CD8-positive, alpha-beta memory T cell (primary cell): ENCODE data around the gene SAPCD1. TPM values are rescaled to one million over a fixed set of nuclear protein-coding genes. Genes with fewer than 3 reads are reported as not detected.
A peak's percentile ranks its signal among the peaks of the same experiment; 100 is the strongest.

ENCODE experiments used
- CTCF ChIA-PET: fragments of 350-600 bp; sonication (Branson Sonifier 250); formaldehyde crosslinking; loops from one replicate; lab custom pipeline; 2021; ENCODE audit warnings: antibody characterized with exemption; lab: Charles Lee
- POLR2A ChIA-PET: fragments of 350-600 bp; sonication (Branson Sonifier 250); formaldehyde crosslinking; loops from one replicate; lab custom pipeline; 2021; ENCODE audit warnings: antibody characterized with exemption; lab: Charles Lee
- DNase-seq, 5 donors: peaks; one replicate each; pipeline versions ENCODE4 v3.0.0 to v3.0.0-alpha.2; 2020 to 2022; ENCODE audit warnings: mixed read lengths in 1 of 5
- H3K27ac ChIP-seq: one replicate; pipeline ENCODE4 v1.7.0; 2013; ENCODE audit warnings: low read depth, mild to moderate bottlenecking, low read length, moderate library complexity
- H3K27me3 ChIP-seq: 2 replicates; pipeline ENCODE4 v1.7.0; 2013; ENCODE audit warnings: low read length, mild to moderate bottlenecking; ENCODE audit not compliant: insufficient read depth, poor library complexity, severe bottlenecking
- H3K36me3 ChIP-seq: 2 replicates; pipeline ENCODE4 v1.7.0; 2013; ENCODE audit warnings: mild to moderate bottlenecking, low read length, moderate library complexity; ENCODE audit not compliant: insufficient read depth
- H3K4me1 ChIP-seq: 2 replicates; pipeline ENCODE4 v1.7.0; 2013; ENCODE audit warnings: mild to moderate bottlenecking, low read length, moderate library complexity; ENCODE audit not compliant: insufficient read depth
- H3K4me3 ChIP-seq: 2 replicates; pipeline ENCODE4 v1.7.0; 2013; ENCODE audit warnings: mild to moderate bottlenecking, low read length
- H3K9me3 ChIP-seq: 2 replicates; pipeline ENCODE4 v1.7.0; 2013; ENCODE audit warnings: mild to moderate bottlenecking, low read length
- H3K27ac Mint-ChIP-seq, 8 donors: one replicate each; pipeline ENCODE4 v1.8.0; 2020 to 2021; ENCODE audit warnings: mixed read lengths in 8 of 8, mild to moderate bottlenecking in 6 of 8, inconsistent platforms in 3 of 8, moderate library complexity in 3 of 8
- H3K27me3 Mint-ChIP-seq, 2 donors: one replicate each; pipeline ENCODE4 v1.8.0; 2020 to 2021; ENCODE audit warnings: mixed read lengths in 2 of 2, mild to moderate bottlenecking in 1 of 2, moderate library complexity in 1 of 2
- H3K36me3 Mint-ChIP-seq, 3 donors: one replicate each; pipeline ENCODE4 v1.8.0; 2020 to 2021; ENCODE audit warnings: mixed read lengths in 3 of 3, inconsistent platforms in 1 of 3, mild to moderate bottlenecking in 1 of 3
- H3K4me1 Mint-ChIP-seq, 3 donors: one replicate each; pipeline ENCODE4 v1.8.0; 2020 to 2021; ENCODE audit warnings: mixed read lengths in 3 of 3, inconsistent platforms in 1 of 3, mild to moderate bottlenecking in 1 of 3
- H3K4me3 Mint-ChIP-seq, 7 donors: one replicate each; pipeline ENCODE4 v1.8.0; 2020 to 2021; ENCODE audit warnings: mixed read lengths in 7 of 7, mild to moderate bottlenecking in 6 of 7, moderate library complexity in 4 of 7, inconsistent platforms in 2 of 7
- H3K9me3 Mint-ChIP-seq, 5 donors: one replicate each; pipeline ENCODE4 v1.8.0; 2020 to 2022; ENCODE audit warnings: mixed read lengths in 5 of 5, mild to moderate bottlenecking in 3 of 5, moderate library complexity in 2 of 5, inconsistent platforms in 1 of 5
- polyA plus RNA-seq: library from polyadenylated mRNA; unstranded; fragments of 300-500 nt; fragmentation: Illumina TruSeq; gene quantifications from one replicate; pipeline ENCODE4 v1.2.3, GENCODE V29; 2021
- total RNA-seq, 2 experiments: library from RNA; stranded (reverse); gene quantifications; one replicate each; pipeline ENCODE4 v1.2.3, GENCODE V29; 2021

SAPCD1 gene
- total and polyA plus RNA-seq, 3 experiments from 2014 or later, result 6.1 to 7.0 TPM; not detected in 1

- Mint-ChIP-seq H3K27ac (no peak overlapping the region), H3K27me3 (peaks cover 0 to 1% of the 10 kb centered on the region in 2 donors), H3K4me1 (peaks cover 11 to 30% (median 16%) of the 10 kb centered on the region in 3 donors), H3K4me3 (peak overlapping the region in 1 of 7 donors; percentile 67), H3K9me3 (no peaks in the 10 kb centered on the region), H3K36me3 (peaks cover 0 to 10% (median 6%) of the 10 kb centered on the region in 3 donors)
- Histone ChIP-seq H3K27me3 (no peaks in the 10 kb centered on the region), H3K9me3 (no peaks in the 10 kb centered on the region), H3K36me3 (no peaks in the 10 kb centered on the region), H3K4me3 (no peak overlapping the region), H3K27ac (peak overlapping the region; percentile 28), H3K4me1 (peaks cover 10% of the 10 kb centered on the region)
- POLR2A ChIA-PET, result no interaction called here
- DNase-seq, result no peak
- CTCF ChIA-PET, result interaction anchor here (1.5 kb wide), 1 partner anchor 25 kb away, joined by 5 read pairs; no protein-coding TSS in a partner anchor
These were observed 18.0 kb upstream of the SAPCD1 start for GRCh38 chr6:31744422-31744821.

DNA sequence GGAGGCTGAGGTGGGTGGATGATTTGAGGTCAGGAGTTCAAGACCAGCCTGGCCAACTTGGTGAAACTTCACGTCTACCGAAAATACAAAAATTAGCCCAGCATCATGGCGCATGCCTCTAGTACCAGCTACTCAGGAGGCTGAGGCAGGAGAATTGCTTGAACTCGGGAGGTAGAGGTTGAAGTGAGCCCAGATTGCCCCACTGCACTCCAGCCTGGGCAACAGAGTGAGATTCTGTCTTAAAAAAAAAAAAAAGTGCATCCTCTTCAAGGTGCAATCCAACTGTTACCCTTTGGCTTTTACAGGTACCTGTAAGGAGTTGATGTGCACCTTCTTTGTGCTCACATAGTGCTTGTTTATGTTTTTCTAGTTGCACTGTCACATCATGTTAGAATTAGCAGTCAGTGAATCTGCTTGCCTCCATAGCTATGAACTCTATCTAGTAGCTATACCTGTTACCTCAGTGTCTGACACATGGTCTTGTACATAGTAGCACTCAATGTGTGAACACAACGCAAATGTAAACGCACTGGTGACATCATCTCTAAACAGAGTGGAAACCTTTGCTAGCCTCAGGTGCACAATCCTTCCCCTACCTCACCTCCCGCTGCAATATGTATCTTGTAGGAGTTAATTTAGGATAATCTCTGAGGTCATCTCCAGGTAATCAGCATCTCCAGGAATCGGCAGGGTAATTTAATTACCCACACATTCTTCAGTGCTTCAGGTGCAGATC is 13.0 kb upstream of the SAPCD1 start:
- peaks cover 0 to 8% (median 2%) of the 10 kb centered on the region in 3 donors for H3K36me3 Mint-ChIP-seq
- Histone ChIP-seq H3K27ac (no peak overlapping the region), H3K36me3 (no peaks in the 10 kb centered on the region), H3K27me3 (no peaks in the 10 kb centered on the region), H3K4me3 (no peak overlapping the region), H3K4me1 (no peaks in the 10 kb centered on the region), H3K9me3 (no peaks in the 10 kb centered on the region)
- H3K27ac Mint-ChIP-seq, result no peak overlapping the region
- peaks cover 0 to 5% (median 0%) of the 10 kb centered on the region in 3 donors for H3K4me1 Mint-ChIP-seq
- no peak overlapping the region for H3K4me3 Mint-ChIP-seq
- DNase-seq, result no peak
- peaks cover 0 to 1% of the 10 kb centered on the region in 2 donors for H3K27me3 Mint-ChIP-seq
- no peaks in the 10 kb centered on the region for H3K9me3 Mint-ChIP-seq
- POLR2A ChIA-PET, result no interaction called here
- CTCF ChIA-PET, result no interaction called here

- ChIA-PET CTCF (no interaction called here), POLR2A (no interaction called here)
- H3K4me3 ChIP-seq, result no peak overlapping the region
- Mint-ChIP-seq H3K36me3 (peaks cover 0 to 4% (median under 1%) of the 10 kb centered on the region in 3 donors), H3K27me3 (peaks cover 0 to 1% of the 10 kb centered on the region in 2 donors), H3K4me3 (no peak overlapping the region), H3K27ac (peak overlapping the region in 1 of 8 donors; percentile 38), H3K4me1 (no peaks in the 10 kb centered on the region), H3K9me3 (no peaks in the 10 kb centered on the region)
- no peak overlapping the region for H3K27ac ChIP-seq
- H3K36me3 ChIP-seq, result no peaks in the 10 kb centered on the region
- H3K9me3 ChIP-seq, result no peaks in the 10 kb centered on the region
- H3K27me3 ChIP-seq, result no peaks in the 10 kb centered on the region
- DNase-seq, result no peak
- no peaks in the 10 kb centered on the region for H3K4me1 ChIP-seq
These were observed 11.9 kb upstream of the SAPCD1 start for GRCh38 chr6:31750411-31751022.

DNA sequence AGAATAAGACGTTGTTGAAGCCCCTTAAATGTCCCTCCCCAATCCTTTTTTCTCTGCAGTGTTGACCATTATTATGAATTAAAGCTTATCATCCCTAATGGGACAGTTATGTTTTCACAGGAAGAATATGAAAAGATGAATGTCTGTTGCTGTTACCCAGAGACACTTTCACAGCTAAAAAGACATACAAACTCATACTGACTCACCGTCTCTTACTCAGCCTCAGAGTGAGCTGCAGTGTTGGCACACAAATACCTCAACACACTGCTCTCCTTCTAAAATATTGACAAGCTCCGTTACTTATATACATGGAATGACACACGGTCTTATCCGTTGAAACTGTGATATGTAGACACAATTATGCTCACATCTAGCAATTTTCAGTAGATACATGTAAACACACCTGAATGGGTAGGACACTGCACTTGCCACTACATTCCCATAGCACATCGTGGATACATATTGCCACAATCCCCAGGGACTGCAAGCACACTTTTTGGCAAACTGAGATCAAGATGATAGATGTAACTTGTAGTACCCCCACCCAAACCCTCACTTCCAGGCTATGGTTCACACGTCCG is 9.6 kb upstream of the SAPCD1 start:
- CTCF ChIA-PET, result no interaction called here
- Mint-ChIP-seq H3K4me1 (no peaks in the 10 kb centered on the region), H3K36me3 (peaks cover 0 to 2% (median 0%) of the 10 kb centered on the region in 3 donors), H3K4me3 (no peak overlapping the region), H3K27ac (no peak overlapping the region), H3K27me3 (no peaks in the 10 kb centered on the region), H3K9me3 (no peaks in the 10 kb centered on the region)
- H3K4me3 ChIP-seq, result no peak overlapping the region
- DNase-seq, result no peak
- no peaks in the 10 kb centered on the region for H3K27me3 ChIP-seq
- POLR2A ChIA-PET, result interaction anchor here (0.6 kb wide), 1 partner anchor 15 kb away, joined by 4 read pairs; no protein-coding TSS in a partner anchor
- H3K9me3 ChIP-seq, result no peaks in the 10 kb centered on the region
- no peaks in the 10 kb centered on the region for H3K36me3 ChIP-seq
- H3K27ac ChIP-seq, result no peak overlapping the region
- H3K4me1 ChIP-seq, result no peaks in the 10 kb centered on the region

DNA sequence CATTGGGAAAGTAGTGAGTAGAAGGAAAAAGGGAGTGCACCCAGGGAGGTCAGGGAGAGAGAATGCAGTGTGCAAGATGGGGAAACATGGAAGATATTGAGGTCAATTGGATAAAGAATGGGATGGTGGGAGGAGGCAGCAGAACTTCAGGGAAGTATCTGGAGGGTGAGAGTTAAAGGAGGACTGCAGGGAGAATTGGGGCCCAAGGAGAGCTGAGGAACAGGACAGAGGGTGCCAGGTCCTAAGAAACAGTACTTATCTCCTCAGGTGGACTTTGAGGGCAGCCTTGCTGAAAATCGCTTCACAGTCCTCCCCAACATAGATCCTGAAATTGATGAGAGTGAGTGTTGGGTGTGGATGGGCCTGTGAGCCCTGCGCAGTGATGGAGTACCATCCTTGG is 4.2 kb upstream of the SAPCD1 start:
- POLR2A ChIA-PET, result no interaction called here

GRCh38 chr6:31760790-31761189 is 1.7 kb upstream of the SAPCD1 start:
- ChIA-PET POLR2A (no interaction called here), CTCF (interaction anchor here (1.5 kb wide), 1 partner anchor 9 kb away, joined by 5 read pairs; no protein-coding TSS in a partner anchor)
- Histone ChIP-seq H3K9me3 (no peaks in the 10 kb centered on the region), H3K36me3 (peaks cover 6% of the 10 kb centered on the region), H3K4me1 (no peaks in the 10 kb centered on the region), H3K27me3 (no peaks in the 10 kb centered on the region), H3K4me3 (no peak overlapping the region), H3K27ac (no peak overlapping the region)
- Mint-ChIP-seq H3K9me3 (no peaks in the 10 kb centered on the region), H3K4me1 (no peaks in the 10 kb centered on the region), H3K27ac (no peak overlapping the region), H3K27me3 (no peaks in the 10 kb centered on the region), H3K4me3 (no peak overlapping the region), H3K36me3 (peaks cover 0 to 12% (median 8%) of the 10 kb centered on the region in 3 donors)
- no peak for DNase-seq

More for the DNA sequence above, 4.2 kb upstream of the SAPCD1 start:
- no peaks in the 10 kb centered on the region for H3K4me1 Mint-ChIP-seq
- CTCF ChIA-PET, result no interaction called here
- H3K4me1 ChIP-seq, result no peaks in the 10 kb centered on the region
- H3K36me3 ChIP-seq, result peaks cover 6% of the 10 kb centered on the region
- no peaks in the 10 kb centered on the region for H3K27me3 Mint-ChIP-seq
- peaks cover 0 to 12% (median 6%) of the 10 kb centered on the region in 3 donors for H3K36me3 Mint-ChIP-seq
- no peaks in the 10 kb centered on the region for H3K9me3 Mint-ChIP-seq
- no peaks in the 10 kb centered on the region for H3K27me3 ChIP-seq
- peak overlapping the region in 1 of 8 donors; percentile 47 for H3K27ac Mint-ChIP-seq
- no peaks in the 10 kb centered on the region for H3K9me3 ChIP-seq
- no peak overlapping the region for H3K4me3 ChIP-seq
- H3K27ac ChIP-seq, result no peak overlapping the region
- no peak overlapping the region for H3K4me3 Mint-ChIP-seq
- DNase-seq, result no peak

DNA sequence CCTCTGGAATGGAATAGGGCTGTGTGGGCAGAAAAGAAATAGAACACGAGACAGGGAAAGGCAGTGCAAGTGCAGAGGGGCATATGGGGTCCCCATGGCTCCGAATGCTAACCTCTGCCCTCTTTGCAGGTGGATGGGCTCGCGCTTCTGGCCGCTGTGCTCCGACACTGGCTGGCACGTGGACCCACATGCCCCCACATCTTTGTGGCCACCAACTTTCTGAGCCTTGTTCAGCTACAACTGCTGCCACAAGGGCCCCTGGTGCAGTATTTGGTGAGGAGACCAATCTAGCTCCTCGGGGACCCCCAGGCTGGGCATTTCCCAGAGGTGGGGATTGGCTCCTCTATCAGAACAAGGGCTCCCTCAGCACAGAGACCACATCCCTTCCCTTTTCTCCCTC is 1.1 kb upstream of the SAPCD1 start:
- Mint-ChIP-seq H3K27me3 (no peaks in the 10 kb centered on the region), H3K36me3 (peaks cover 0 to 12% (median 8%) of the 10 kb centered on the region in 3 donors), H3K27ac (peak overlapping the region in 1 of 8 donors; percentile 23), H3K9me3 (no peaks in the 10 kb centered on the region), H3K4me1 (no peaks in the 10 kb centered on the region), H3K4me3 (no peak overlapping the region)
- no peak for DNase-seq
- H3K27me3 ChIP-seq, result no peaks in the 10 kb centered on the region
- ChIA-PET CTCF (interaction anchor here (0.6 to 1.5 kb wide), 2 partner anchors 8 to 27 kb away, joined by 3 to 5 read pairs; no protein-coding TSS in a partner anchor), POLR2A (no interaction called here)
- peaks cover 6% of the 10 kb centered on the region for H3K36me3 ChIP-seq
- no peaks in the 10 kb centered on the region for H3K9me3 ChIP-seq
- H3K4me3 ChIP-seq, result no peak overlapping the region
- H3K27ac ChIP-seq, result no peak overlapping the region
- H3K4me1 ChIP-seq, result no peaks in the 10 kb centered on the region
